ENCODE results near the gene NBPF20. TPM values are rescaled to one million over a fixed set of nuclear protein-coding genes. Genes with fewer than 3 reads are reported as not detected.
"Not testable (repeated sequence)": the region's sequence is repeated elsewhere in the genome, so short reads cannot be mapped to it uniquely, and the experiment has no call there.

The NBPF20 gene
- total RNA-seq, 1 donor from 2014 or later, result 1.2 TPM

GRCh38 chr1:145430830-145431229 is 5.4 kb upstream of the NBPF20 start:
- DNase-seq (ENCODE audit: low spot score); intact Hi-C loops (cut with DNase I): not testable (repeated sequence)

- DNase-seq (ENCODE audit: low spot score); intact Hi-C loops (cut with DNase I): not testable (repeated sequence)
These were observed 3.9 kb upstream of the NBPF20 start for GRCh38 chr1:145429329-145429728.

GRCh38 chr1:145424612-145425435 is 579 bp downstream of the NBPF20 start:
- DNase-seq (ENCODE audit: low spot score); intact Hi-C loops (cut with DNase I): not testable (repeated sequence)

- intact Hi-C loops (cut with DNase I); DNase-seq (ENCODE audit: low spot score): not testable (repeated sequence)
These were observed 10.3 kb downstream of the NBPF20 start for GRCh38 chr1:145415149-145415548.

GRCh38 chr1:145407266-145407665 is 18.1 kb downstream of the NBPF20 start:
- intact Hi-C loops (cut with DNase I); DNase-seq (ENCODE audit: low spot score): not testable (repeated sequence)

- intact Hi-C loops (cut with DNase I); DNase-seq (ENCODE audit: low spot score): not testable (repeated sequence)
These were observed 20.5 kb downstream of the NBPF20 start for GRCh38 chr1:145404949-145405348.

- intact Hi-C loops (cut with DNase I); DNase-seq (ENCODE audit: low spot score): not testable (repeated sequence)
These were observed 24.7 kb downstream of the NBPF20 start for GRCh38 chr1:145400701-145401100.

Other genes starting within 250 kb of the NBPF20 start
- gene PPIAL4D, start 183.4 kb downstream of the NBPF20 start, total RNA-seq, result not detected
- gene GPR89A, start 182.4 kb upstream of the NBPF20 start, total RNA-seq, result 9.3 TPM